Dendritic cell treated with granulocyte-macrophage colony-stimulating factor and Interleukin-4, amounts not matched to agents 40 ng/mL and 50 ng/mL, for 4 days (primary cell): Measurements from ENCODE around the gene TOGARAM1.

Experiments
- H3K27ac Mint-ChIP-seq: one replicate; pipeline ENCODE4 v1.8.0; 2022; ENCODE audit warnings: mild to moderate bottlenecking, mixed read lengths
- H3K27me3 Mint-ChIP-seq: one replicate; pipeline ENCODE4 v1.8.0; 2022; ENCODE audit warnings: mild to moderate bottlenecking, mixed read lengths
- H3K36me3 Mint-ChIP-seq: one replicate; pipeline ENCODE4 v1.8.0; 2022; ENCODE audit warnings: low read depth, mixed read lengths
- H3K4me1 Mint-ChIP-seq: one replicate; pipeline ENCODE4 v1.8.0; 2022; ENCODE audit warnings: low read depth, mixed read lengths
- H3K4me3 Mint-ChIP-seq: one replicate; pipeline ENCODE4 v1.8.0; 2022; ENCODE audit warnings: mild to moderate bottlenecking, moderate library complexity, mixed read lengths
- H3K9me3 Mint-ChIP-seq: one replicate; pipeline ENCODE4 v1.8.0; 2022; ENCODE audit warnings: mixed read lengths
- intact Hi-C: fragments of 100-400 bp; cut with micrococcal nuclease; formaldehyde crosslinking; loops from one replicate; pipeline ENCODE4 v1.15.0; 2022

The TOGARAM1 gene

GRCh38 chr14:44961554-44962333 lies at the start of gene TOGARAM1, which contains the start of gene KLHL28:
Gene TOGARAM1, plus strand, starts transcription at chr14:44962190. Its CDS starts 232 bp downstream, at chr14:44962422.
Gene KLHL28, minus strand, starts transcription at chr14:44961947. Its CDS starts 16,019 bp downstream, at chr14:44945928.
- intact Hi-C loops, result loop anchor here (1.0 to 2.0 kb wide), 4 partner anchors 64 to 292 kb away; partner anchors contain the start of genes FKBP3, MIS18BP1 and PRPF39
- no peak within 1 kb of the TSS for H3K27ac Mint-ChIP-seq
- H3K9me3 Mint-ChIP-seq, result no peaks in the 10 kb centered on the region
- no peaks in the 10 kb centered on the region for H3K27me3 Mint-ChIP-seq
- H3K4me1 Mint-ChIP-seq, result peaks cover 43% of the 10 kb centered on the region
- H3K4me3 Mint-ChIP-seq, result no peak within 1 kb of the TSS
- no peaks in the 10 kb centered on the region for H3K36me3 Mint-ChIP-seq

- Mint-ChIP-seq H3K27ac (no peak overlapping the region), H3K36me3 (no peaks in the 10 kb centered on the region), H3K27me3 (peaks cover 36% of the 10 kb centered on the region), H3K4me1 (no peaks in the 10 kb centered on the region), H3K4me3 (no peak overlapping the region), H3K9me3 (peaks cover 8% of the 10 kb centered on the region)
- intact Hi-C loops, result no loop called here
These were observed 47.1 kb upstream of the TOGARAM1 start for GRCh38 chr14:44914849-44915248.

- intact Hi-C loops, result no loop called here
- Mint-ChIP-seq H3K27me3 (no peaks in the 10 kb centered on the region), H3K36me3 (peaks cover 19% of the 10 kb centered on the region), H3K9me3 (no peaks in the 10 kb centered on the region), H3K27ac (no peak overlapping the region), H3K4me3 (no peak overlapping the region), H3K4me1 (no peaks in the 10 kb centered on the region)
These were observed 33.2 kb upstream of the TOGARAM1 start for GRCh38 chr14:44928793-44929192.

GRCh38 chr14:44935155-44935554 lies 26.8 kb upstream of the TOGARAM1 start:
- intact Hi-C loops, result no loop called here
- Mint-ChIP-seq H3K4me3 (no peak overlapping the region), H3K9me3 (no peaks in the 10 kb centered on the region), H3K4me1 (peaks cover 9% of the 10 kb centered on the region), H3K36me3 (peaks cover 58% of the 10 kb centered on the region), H3K27me3 (no peaks in the 10 kb centered on the region), H3K27ac (no peak overlapping the region)

GRCh38 chr14:44937547-44937946 lies 24.4 kb upstream of the TOGARAM1 start:
- Mint-ChIP-seq H3K27ac (no peak overlapping the region), H3K9me3 (no peaks in the 10 kb centered on the region), H3K36me3 (peaks cover 76% of the 10 kb centered on the region), H3K4me1 (peaks cover 9% of the 10 kb centered on the region), H3K27me3 (no peaks in the 10 kb centered on the region), H3K4me3 (no peak overlapping the region)
- intact Hi-C loops, result no loop called here

- Mint-ChIP-seq H3K27ac (no peak overlapping the region), H3K27me3 (no peaks in the 10 kb centered on the region), H3K4me1 (peaks cover 9% of the 10 kb centered on the region), H3K4me3 (no peak overlapping the region), H3K36me3 (peaks cover 79% of the 10 kb centered on the region), H3K9me3 (no peaks in the 10 kb centered on the region)
- intact Hi-C loops, result no loop called here
These were observed 21.8 kb upstream of the TOGARAM1 start for GRCh38 chr14:44940211-44940610.

- intact Hi-C loops, result no loop called here
- no peak overlapping the region for H3K27ac Mint-ChIP-seq
- H3K4me3 Mint-ChIP-seq, result no peak overlapping the region
- peaks cover 8% of the 10 kb centered on the region for H3K4me1 Mint-ChIP-seq
- no peaks in the 10 kb centered on the region for H3K27me3 Mint-ChIP-seq
- peaks cover 84% of the 10 kb centered on the region for H3K36me3 Mint-ChIP-seq
- no peaks in the 10 kb centered on the region for H3K9me3 Mint-ChIP-seq
These were observed 21.0 kb upstream of the TOGARAM1 start for GRCh38 chr14:44940944-44941343.

GRCh38 chr14:44941591-44941990 lies 20.4 kb upstream of the TOGARAM1 start:
- H3K9me3 Mint-ChIP-seq, result peaks cover under 1% of the 10 kb centered on the region
- H3K27me3 Mint-ChIP-seq, result no peaks in the 10 kb centered on the region
- no peak overlapping the region for H3K4me3 Mint-ChIP-seq
- peaks cover 1% of the 10 kb centered on the region for H3K4me1 Mint-ChIP-seq
- peaks cover 79% of the 10 kb centered on the region for H3K36me3 Mint-ChIP-seq
- intact Hi-C loops, result no loop called here
- H3K27ac Mint-ChIP-seq, result no peak overlapping the region

- Mint-ChIP-seq H3K9me3 (peaks cover 9% of the 10 kb centered on the region), H3K4me3 (no peak overlapping the region), H3K4me1 (no peaks in the 10 kb centered on the region), H3K27ac (no peak overlapping the region), H3K27me3 (no peaks in the 10 kb centered on the region), H3K36me3 (peaks cover 82% of the 10 kb centered on the region)
- intact Hi-C loops, result no loop called here
These were observed 19.6 kb upstream of the TOGARAM1 start for GRCh38 chr14:44942436-44942835.

- Mint-ChIP-seq H3K27me3 (no peaks in the 10 kb centered on the region), H3K9me3 (peaks cover 10% of the 10 kb centered on the region), H3K27ac (no peak overlapping the region), H3K36me3 (peaks cover 80% of the 10 kb centered on the region), H3K4me1 (no peaks in the 10 kb centered on the region), H3K4me3 (no peak overlapping the region)
- intact Hi-C loops, result no loop called here
These were observed 17.9 kb upstream of the TOGARAM1 start for GRCh38 chr14:44944107-44944506.

- peaks cover 75% of the 10 kb centered on the region for H3K36me3 Mint-ChIP-seq
- peaks cover 10% of the 10 kb centered on the region for H3K9me3 Mint-ChIP-seq
- H3K27ac Mint-ChIP-seq, result no peak overlapping the region
- H3K27me3 Mint-ChIP-seq, result no peaks in the 10 kb centered on the region
- H3K4me3 Mint-ChIP-seq, result no peak overlapping the region
- H3K4me1 Mint-ChIP-seq, result no peaks in the 10 kb centered on the region
- intact Hi-C loops, result no loop called here
These were observed 16.7 kb upstream of the TOGARAM1 start for GRCh38 chr14:44945264-44945663.

- no peaks in the 10 kb centered on the region for H3K4me1 Mint-ChIP-seq
- H3K36me3 Mint-ChIP-seq, result peaks cover 42% of the 10 kb centered on the region
- H3K9me3 Mint-ChIP-seq, result peaks cover 10% of the 10 kb centered on the region
These were observed 10.9 kb upstream of the TOGARAM1 start for GRCh38 chr14:44951051-44951450.

GRCh38 chr14:44952391-44953110 lies 9.4 kb upstream of the TOGARAM1 start:
- H3K4me1 Mint-ChIP-seq, result no peaks in the 10 kb centered on the region
- peaks cover 31% of the 10 kb centered on the region for H3K36me3 Mint-ChIP-seq
- H3K4me3 Mint-ChIP-seq, result no peak overlapping the region
- intact Hi-C loops, result no loop called here
- no peak overlapping the region for H3K27ac Mint-ChIP-seq
- no peaks in the 10 kb centered on the region for H3K27me3 Mint-ChIP-seq
- no peaks in the 10 kb centered on the region for H3K9me3 Mint-ChIP-seq

More at GRCh38 chr14:44951051-44951450, 10.9 kb upstream of the TOGARAM1 start:
- H3K27me3 Mint-ChIP-seq, result no peaks in the 10 kb centered on the region
- no peak overlapping the region for H3K4me3 Mint-ChIP-seq
- H3K27ac Mint-ChIP-seq, result no peak overlapping the region
- intact Hi-C loops, result no loop called here

GRCh38 chr14:44954750-44955149 lies 7.2 kb upstream of the TOGARAM1 start:
- no peaks in the 10 kb centered on the region for H3K4me1 Mint-ChIP-seq
- intact Hi-C loops, result no loop called here
- H3K27ac Mint-ChIP-seq, result no peak overlapping the region
- H3K9me3 Mint-ChIP-seq, result no peaks in the 10 kb centered on the region
- H3K27me3 Mint-ChIP-seq, result no peaks in the 10 kb centered on the region
- no peak overlapping the region for H3K4me3 Mint-ChIP-seq
- peaks cover 14% of the 10 kb centered on the region for H3K36me3 Mint-ChIP-seq
